ENCODE results near the gene CAMKK1.

Gene CAMKK1

DNA sequence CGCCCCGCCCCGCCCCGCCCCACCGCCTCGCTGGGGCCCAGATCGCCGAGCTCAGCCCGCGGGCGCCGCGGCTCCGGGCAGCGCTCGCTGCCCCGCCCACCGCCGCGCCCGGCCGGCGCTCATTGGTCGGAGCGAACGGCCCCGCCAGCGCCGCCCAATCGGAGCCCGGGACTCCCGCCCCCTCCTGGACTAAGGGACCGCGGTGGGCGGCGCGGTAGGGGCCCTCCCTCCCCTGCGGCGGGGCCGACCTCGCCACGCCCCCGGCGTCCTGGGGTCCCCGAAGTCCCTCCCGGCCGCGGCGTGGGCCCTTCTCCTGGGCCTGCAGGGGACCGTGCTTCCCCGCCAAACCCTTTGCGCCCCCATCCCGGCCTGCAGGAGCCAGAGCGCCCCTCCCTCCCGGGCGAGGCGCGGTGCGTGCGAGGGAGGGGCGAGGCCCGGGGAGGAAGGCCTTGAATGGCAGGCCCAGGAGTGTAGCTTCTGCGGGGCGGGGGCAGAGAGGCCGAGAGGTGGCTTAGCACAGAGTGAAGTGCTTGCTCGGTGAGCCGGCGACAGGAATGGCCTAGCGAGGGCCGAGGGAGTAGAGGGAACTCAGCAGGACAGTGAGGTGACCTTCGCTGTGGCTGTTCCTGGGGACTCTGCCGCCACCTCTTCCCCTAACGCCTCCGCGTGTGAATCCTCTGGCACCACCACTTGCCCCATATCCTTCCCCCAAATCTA lies at the start of gene CAMKK1:
Gene CAMKK1, minus strand, starts transcription at position 51 of the 717 bp plus-strand sequence. CDS start 7,366 bp downstream, outside the sequence.
- DNase-seq = peak; percentile 94

DNA sequence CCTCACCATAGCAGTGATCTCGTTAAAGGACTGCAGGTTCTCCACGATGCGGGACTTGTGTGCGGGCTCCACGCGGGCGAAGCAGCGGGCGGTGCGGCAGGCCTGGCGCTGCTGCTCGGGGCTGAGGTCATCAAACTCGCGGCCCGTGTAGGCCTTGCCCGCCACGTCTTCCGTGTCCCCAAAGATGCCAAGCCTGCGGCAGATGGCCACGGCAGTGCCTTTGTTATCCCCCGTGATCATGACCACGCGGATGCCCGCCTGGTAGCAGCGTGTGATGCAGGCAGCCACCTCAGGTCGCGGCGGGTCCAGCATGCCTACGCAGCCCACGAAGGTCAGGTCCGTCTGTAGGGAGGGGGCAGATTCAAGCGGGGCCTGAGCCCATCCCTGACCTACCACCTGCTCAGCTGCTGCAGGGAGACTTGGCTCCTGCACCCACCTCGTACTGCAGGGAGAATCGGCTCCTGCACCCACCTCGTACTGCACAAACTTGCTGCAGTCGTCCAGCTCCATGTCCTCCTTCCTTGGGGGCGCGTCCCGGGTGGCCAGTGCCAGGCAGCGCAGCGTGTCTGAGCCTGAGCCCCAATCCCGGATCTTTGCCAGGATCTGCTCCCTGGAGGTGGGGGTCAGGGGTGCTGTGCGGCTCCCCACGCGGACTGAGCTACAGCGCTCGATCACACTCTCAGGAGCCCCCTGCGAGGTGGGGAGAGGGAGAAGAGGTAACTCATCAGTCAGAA lies 48.3 kb upstream of the CAMKK1 start:
- no peak for DNase-seq

DNA sequence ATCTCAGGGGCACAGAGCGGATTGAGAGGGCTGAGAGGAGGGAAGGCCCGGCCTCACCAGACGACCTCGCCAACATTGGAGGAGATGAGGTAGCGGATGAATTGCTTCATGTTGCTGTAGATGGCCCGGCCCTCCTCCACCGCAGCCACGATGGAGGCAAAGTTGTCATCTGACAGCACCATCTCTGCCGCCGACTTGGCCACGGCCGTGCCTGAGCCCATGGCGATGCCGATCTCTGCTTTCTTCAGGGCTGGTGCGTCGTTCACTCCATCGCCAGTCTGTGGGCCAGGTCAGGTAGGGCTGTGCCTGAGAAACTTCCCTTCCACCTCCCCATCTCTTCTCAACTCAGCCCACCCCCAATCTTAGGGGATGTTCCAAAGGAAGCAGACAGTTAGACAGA lies 44.5 kb upstream of the CAMKK1 start:
- DNase-seq = no peak

DNA sequence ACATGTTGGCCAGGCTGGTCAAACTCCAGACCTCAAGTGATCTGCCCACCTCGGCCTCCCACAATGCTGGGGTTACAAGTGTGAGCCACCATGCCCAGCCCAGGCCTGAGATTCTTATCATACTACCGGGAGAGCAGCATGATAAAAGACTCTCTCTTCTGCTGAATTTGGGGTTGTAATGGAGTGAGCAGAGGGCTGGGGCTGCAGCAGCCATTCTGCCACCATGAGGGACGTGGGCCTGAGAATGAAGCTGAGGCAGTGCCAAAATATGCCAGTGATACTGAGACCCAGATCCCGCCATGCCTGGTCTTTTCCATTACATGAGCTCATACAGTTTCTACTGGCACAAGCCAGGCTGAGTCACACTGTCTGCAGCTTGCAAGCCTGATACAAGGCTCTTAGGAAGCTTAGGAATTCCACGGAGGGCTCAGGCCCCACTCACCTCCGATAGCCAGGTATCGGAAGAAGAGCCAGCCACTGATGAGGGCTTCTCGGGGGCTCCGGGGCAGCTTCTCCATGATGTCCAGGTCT lies 43.0 kb upstream of the CAMKK1 start:
- no peak for DNase-seq

DNA sequence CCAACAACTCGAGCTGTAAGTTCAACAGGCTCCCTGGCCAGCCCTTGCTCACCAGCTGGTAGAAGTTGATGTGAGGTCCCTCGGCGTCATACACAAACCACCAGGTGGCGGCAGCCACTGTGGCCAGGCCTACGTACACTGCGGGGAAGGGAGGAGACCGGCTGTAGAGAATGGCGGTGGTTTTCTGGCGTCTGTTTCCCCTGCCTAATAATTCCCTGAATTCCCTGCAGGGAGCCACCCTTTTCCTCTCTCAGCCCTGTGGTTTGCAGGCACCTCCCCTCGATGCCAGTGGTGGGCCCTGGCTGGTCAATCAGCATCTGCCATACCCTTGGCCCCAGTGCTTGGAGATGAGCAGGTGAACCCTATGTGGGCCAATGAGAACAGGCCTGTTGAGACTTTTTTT lies 42.3 kb upstream of the CAMKK1 start:
- DNase-seq = peak; percentile 79

DNA sequence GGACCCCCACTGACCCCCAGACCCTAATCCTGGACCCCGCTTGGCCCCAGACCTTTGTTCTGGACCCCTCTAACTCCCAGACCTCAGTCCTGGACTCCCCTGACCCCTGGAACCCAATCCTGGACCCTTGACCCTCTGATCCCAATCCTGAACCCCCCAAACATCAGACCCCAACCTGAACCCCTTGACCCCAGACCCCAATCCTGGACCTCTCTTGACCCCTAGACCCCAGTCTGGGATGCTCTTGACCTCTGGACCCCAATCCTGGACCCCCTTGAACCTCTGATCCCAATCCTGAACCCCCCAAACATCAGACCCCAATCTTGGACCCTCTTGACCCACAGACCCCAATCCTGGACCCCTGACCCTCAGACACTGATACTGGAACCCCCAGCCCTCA lies 36.9 kb upstream of the CAMKK1 start:
- DNase-seq = no peak

DNA sequence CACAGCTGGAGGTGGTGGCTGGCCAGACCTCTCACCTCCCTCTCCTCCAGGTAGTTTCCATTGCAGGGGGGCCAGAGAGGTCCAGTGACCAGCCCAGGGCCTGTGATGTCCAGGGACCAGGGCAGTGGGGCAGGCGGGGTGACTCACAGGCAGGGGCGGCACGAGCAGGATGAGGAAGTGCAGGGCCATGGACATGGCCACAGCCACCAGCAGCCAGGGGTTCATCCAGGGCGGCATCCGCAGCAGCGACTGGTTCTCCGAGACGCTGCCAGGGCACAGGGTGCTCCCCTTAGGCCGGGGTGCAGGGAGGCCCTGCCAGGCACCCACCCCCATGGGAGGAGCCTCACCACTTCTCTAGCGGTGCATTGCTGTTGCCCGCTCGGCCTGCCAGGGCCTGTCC lies 36.3 kb upstream of the CAMKK1 start:
- no peak for DNase-seq

DNA sequence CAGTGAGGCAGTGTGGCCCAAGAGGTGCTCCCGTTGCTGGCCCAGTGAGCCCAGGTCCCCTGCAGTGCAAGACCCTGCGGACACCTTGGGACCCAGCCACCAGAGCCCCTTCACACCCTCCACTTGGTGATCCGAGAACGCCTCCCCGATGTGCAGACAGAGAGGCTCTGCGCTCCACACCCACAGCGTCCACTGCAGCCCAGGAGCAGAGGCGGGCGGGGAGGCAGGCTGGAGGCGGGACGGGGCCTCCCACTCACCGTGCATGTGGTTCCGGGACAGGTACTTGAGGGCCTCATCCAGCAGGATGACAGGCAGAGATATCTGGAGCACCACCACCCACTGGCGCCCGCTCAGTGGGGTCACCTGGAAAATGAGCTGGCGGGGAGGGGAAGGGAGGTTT lies 35.6 kb upstream of the CAMKK1 start:
- DNase-seq = no peak

DNA sequence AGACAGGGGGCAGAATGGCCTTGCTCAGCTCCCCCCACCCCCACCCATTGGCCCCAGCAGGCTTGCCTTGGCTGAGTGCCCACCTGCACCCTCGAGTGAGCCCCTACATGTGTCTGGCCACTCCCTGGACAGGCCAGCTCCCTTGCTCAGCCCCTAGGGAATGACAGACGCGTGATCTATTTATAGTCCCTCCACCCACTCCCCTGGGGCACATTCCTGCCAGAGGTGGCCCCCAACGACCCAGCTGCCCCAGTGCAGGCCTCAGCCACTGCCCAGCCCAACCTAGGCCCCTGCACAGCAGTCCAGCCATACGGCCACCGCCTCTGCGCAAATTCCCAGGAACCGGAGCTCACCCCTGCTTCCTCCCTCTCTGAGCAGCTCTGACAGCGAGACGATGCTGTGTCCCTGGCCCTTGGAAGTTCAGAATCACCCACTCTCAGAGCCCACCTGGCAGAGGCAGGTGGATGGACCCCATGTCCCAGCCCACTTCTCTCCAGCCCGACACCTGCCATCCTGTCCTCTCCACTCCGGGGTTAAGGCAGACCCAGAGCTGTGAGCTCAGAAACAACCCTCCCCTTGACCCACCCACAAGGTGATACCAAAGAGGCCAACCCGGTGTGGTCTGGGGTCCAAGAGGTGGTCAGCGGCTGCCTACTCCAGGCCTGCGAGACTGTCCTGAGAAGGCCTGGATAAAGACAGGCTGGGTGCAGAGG lies 34.9 kb upstream of the CAMKK1 start:
- DNase-seq = no peak

DNA sequence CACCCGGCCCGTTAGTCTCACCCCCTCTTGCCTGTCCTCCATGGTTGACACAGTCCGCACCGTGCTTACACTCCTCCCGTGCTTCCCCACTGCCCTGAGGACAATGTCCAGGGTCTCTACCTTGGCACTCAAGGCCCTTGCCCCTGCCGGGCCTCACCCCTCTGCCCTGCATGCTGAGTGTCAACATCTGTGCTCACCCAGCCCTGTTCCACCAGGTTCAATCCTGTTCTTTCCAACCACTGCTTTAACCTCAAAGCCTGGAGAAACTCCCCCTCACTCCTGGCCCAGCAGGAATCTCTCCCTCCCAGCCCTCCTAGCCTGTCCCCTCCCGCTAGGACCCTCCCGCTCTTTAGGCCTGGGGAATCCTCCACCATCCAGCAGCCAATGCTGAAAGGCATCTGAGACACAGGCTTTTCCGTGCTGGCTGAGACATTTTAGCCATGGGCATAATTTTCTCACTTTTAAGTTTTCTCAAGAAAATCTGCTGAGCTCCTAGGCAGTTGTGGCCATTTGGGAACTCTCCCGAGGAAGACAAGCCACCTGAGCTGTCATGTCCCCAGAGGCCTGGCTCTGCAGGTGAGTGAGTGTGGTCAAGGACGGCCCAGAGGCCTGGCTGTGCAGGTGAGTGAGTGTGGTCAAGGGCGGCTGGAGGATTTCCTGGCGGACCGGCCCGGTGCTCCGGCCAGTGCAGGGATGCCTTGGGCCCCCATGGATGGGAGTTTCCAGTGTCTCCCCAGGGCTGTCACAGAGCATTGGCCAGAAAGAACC lies 34.2 kb upstream of the CAMKK1 start:
- no peak for DNase-seq

DNA sequence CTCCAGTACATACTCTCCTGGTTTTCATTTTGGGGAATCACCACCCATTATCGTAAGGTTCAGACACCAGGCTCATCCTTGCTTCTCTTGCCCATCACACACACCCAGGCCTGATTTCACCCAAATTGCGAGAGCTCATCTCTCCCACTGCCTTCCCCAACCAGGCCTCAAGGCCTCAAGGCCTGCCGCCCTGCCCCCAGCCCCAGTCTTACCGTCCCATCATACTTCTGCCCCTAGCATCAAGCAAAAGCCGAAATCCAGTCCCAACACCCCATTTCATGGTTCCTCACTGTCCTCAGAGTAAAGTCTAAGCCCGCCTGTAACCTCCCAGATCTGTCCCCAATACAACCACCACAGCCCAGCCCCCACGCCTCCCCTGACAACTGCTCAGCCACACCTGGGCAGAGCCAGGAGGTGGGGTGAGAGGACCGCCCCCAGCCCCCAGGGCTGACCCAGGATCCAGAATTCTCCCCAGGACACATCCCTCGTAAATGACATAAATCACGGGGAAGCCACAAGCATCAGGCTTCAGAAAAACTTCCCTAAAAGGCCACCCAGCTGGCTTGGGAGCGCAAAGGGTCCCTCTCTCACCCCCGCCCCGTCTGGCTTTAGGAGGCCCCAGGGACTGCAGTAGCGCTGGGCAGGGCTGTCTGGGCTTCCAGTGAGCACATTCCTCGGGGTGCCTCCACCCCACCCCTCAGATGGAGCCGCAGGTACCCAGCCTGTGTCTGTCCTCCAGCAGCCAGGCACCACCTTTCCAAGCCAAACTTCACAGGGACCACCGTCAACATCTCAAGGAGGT lies 33.0 kb upstream of the CAMKK1 start:
- DNase-seq = no peak

DNA sequence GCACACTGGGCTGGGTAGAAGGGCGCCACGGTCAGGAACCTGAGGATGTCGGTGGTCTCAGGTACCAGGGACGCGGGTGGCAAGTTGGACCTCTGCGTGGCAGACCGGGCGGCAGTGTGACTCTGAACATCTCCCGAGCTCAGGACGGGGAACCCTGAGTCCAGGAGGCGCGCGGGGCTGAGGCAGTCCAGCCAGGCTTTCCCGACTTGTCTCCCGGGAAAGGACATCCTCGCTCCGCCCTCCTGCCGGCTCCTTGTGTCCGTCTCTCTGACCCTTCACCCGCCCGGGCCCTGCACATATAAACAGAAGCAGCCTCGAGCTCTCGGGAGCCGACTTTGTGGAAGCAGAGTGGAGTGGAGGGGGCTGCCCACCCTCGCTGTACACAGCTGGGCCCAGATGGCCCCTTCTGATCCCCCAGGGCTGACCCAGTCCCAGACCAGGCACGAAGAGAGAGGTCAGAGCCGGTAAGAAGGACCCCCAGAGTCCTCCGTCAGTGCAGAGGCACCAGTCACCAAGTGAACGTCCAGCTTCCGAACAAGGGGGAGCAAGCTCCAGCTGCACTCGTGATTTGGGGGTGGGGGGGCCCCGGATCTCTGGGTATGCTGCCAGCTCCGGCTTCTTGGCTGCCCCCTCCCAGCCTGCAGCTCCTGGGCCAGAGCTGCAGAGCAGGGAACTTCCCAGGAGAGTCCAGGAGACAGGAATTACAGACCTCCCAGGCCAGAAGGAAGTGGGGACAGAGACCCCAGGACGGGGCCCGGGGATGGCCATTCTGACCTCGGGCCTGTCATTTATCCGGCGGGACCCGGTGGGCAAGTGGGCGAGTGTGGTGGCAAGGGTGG lies 31.9 kb upstream of the CAMKK1 start:
- no peak for DNase-seq

DNA sequence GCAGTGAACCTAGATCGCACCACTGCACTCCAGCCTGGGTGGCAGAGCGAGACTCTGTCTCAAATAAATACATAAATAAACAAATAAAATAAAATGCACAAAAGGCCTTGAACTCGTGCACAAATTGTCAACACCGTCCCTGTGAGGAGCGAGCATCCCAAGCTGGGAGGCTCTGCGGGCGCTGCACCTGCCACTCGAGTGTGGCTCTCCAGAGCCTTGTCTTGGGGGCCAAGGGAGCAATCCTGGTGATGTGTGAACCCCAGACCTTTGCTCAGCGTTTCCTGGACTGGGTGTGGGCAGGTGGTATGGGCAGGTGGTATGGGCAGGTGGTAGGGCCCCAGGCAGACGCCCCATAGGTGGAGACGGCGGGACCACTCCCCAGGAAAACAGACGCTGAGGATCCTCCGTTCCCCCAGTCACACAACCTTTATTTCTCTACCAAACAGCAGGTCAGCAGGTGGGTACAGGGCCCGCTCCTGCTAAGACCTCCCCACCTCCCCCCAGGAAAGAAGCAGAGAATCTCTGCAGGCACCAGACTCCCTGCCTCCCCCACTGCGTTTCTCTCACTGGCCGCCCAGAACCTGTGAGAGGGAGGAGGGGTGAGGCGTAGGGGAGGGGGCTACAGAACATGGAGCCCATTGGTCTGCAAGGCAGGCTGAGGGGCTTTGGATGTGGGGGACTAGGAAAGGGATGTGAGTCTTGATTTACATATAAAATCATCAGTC lies 30.8 kb upstream of the CAMKK1 start:
- DNase-seq = no peak

DNA sequence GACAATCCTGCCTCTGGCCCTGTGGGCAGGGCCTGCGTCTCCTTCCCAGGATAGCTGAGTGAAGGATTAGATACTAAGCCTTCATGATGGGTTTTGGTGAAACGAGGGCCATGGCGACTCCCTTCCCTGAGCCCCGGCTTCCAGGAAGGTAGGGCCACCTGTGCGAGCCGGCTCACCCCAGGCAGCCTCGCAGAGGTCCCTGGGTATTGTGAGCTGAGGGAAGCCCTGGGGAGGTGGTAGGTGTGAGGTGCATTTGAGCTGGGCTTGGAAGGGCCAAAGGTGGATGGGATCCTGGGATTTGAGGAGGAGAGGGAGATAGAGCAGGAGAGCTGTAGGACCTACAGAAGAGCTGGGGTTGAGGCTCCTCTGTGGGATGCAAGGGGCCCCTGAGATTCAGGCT lies 29.9 kb upstream of the CAMKK1 start:
- DNase-seq = no peak

DNA sequence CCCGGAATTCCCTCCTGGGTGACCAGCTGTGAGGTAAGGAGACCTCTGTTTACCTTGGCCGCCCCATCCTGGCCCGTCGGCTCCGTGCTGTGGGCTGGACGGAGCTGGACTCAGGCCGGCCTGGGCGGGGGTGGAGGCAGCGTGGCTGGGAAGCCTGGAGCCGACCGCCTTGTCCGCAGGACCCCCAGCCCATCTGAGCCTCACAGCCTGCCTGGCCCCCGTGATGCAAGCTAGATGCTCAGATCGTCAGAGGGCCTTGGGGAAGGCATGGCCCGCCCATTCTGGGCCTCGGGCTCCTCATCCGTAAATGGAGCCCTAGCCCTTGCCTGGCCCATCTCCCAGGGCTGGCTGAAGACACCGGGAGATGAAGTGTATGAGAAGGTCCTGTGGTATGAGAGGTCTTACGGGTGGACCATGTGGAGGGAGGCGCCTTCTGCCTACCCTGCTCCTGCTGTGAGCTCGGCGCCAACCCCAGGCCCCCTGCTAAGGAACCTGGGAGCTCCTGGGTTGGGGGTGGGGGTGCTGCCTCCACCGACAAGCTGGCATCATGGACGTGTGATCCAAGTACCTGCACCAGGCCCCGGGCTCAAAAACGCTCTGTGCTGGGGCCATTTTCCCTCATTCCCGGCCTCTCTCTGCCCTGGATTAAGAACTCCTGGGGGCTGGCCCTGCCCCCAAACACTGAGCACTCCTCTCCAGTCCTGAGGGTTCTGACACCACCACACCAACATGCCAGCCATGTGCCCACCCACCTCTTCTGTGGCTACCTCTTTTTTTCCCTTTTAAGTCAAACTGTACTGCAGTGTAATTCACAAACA lies 28.9 kb upstream of the CAMKK1 start:
- DNase-seq = peak; percentile 37

DNA sequence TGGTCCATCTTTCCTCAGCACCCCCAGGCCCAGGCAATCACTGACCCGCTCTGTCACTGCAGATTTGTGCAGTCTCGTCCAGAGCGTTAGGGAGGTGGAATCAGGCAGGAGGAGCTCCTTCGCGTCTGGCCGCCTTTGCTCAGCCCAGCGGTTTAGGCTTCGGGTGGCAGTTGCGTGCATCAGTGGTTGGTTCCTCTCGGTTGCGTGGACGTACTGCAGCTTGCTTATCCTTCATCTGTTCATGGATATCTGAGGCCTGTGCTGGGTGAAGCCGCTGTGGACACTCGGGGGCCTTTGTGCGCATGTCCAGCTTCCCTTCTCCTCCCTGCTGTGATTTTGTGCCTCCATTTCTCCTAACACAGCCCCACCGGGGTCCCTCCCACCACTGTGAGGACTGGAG lies 28.2 kb upstream of the CAMKK1 start:
- no peak for DNase-seq

DNA sequence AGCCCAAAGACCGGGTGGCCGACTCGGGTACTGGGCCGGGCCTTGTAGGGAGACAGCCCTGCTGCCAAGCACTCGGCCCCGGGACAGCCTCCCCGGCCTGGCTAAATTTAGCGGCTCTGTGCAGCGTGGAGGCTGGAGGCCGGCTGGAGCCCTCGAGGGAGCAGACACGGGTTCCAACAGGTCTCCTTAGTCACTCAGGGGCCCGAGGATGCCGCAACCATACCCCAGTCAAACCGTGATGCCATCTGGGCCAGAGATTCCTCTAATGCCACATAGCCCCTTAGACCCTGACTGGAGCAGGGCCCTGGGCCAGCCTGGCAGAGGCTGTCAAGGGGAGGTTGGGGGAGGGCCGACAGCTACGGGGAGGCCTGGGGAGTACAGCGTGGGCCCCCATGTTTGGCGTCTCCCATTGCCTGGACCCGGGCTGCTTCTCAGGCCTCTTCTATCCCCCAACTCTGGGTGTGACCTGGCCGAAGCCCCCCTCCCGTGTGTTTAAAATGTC lies 26.3 kb upstream of the CAMKK1 start:
- no peak for DNase-seq

DNA sequence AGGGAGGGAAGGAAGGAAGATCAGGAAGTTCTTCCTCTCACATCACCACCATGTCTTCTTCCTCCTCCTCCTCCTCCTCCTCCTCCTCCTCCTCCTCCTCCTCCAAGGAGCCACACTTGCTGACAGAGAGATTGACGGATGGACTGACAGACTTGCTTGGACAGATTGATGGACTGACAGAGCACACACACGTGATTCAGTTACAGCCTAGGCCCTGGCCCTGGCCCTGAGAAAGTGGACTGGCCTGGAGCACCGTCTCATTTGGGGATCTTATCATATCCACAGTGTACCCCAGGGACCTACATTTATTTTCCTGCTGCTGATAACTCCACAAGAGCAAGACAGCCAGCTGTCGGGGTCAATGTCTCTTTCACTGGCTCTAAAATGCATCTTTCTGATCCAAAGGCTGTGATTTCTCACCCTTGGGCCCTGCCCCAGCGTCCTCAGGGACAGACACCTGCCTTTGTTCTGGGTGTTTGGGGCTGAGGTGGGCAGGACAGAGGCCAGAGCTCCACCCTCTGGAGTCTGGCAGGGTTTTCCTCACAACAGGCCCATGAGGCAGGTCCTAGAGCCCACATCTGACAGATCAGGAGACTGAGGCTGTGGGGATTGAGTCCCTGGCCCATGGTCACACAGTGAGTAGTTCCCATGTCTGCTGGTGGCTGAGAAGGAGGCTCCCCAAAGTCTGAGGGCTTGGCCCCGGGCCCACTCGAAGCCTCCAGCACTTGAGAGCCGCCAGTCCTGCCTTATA lies 25.7 kb upstream of the CAMKK1 start:
- DNase-seq = no peak
